Measurements from ENCODE around the gene DIP2C.
"Not testable (repeated sequence)": the region's sequence is repeated elsewhere in the genome, so short reads cannot be mapped to it uniquely, and the experiment has no call there.

DIP2C gene

DNA sequence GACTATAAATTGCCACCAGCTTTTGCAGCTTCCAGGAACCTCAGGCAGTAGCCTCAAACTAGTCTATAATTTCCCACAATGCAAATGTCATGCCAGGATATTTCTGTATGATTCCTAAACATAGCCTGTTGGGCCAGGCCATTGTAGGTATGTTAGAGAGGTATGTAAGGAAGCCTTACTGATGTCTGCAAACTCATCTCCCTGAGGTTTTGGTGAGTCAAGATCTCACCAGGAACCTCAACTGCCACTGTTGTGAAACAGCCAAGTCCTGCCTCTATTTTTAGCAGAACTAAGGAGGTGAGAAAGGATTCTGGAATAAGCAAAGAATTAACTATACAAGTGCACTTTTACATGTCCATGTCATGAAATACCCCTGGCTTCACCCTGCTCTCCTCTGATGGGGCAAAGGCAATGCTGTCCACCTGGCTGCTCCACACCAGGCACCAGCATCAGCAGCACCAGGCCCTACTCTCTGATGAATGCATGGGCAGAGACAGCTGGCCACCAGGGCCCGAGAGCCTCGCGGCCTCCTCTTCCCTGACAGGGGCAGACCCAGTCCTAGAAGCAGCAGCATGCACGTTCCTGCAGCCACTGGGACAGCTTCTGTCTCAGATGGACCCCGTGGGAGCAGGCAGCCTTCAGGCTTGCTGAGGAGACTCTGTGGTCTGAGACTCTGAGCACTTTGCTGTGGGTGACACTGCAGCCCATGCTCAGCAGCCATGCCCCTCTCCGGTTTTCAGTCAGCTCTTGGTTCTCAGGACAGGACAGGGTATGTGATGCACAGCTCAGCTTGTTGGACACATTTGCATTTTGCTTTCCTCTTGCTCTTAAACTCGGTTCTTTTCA, 407.0 kb downstream of the DIP2C start:
- DNase-seq: no peak

DNA sequence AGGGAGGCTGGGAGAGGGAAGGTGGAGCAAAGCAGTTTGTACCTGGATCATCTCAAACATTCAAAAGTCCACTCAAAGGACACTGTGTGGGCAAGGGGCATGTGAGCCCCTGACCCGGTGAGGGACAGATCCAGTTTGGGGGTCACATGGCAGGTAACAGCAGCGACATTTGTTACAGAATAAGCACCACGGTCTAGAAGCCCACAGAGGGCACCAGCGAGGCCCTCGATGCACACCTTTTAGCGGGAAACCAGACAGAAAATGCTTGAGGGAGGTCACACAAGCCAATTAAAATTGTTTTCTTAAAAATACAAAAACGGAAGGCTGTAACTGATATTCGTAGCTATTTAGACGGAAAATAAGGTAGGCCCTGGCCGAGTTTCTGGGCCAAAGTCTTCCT, 409.8 kb downstream of the DIP2C start:
- DNase-seq: no peak

DNA sequence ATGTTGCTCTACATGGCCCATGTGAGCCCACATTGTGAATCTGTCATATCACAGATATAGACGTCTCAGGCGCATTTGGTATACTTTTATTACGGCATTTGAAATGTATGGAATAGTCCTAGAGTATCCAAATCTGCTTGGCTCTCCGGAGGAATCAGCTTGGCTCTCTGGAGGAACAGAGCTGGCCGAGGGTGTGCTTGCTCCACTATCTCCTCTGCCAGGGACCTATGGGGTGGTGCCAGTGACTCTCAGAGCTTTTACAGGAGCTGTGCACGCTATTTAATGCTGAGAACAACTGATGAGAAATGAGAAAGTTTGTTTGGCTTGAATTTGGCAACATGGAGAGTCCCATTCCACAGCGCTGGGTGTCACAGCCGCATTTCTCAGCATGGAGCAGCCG, 410.2 kb downstream of the DIP2C start:
- DNase-seq: no peak

DNA sequence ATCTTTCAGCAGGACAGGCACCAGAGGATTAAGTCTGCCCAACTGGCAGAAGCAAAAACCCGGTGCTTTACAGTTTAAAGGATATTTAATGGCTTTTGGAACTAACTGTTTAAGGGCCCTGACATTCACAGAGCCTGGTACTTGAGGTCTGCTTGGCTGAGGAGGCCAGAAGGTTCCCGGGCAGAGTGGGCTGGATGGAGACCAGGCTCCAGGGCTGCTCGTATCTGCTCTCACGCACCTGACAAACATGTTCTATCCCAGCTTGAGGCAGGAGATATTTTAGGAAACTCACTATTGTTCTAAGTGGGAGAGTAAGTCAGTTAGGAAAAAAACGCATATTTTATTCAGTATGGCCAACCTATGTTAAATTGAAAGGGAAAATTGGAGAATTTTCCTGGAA, 410.8 kb downstream of the DIP2C start:
- DNase-seq: no peak

DNA sequence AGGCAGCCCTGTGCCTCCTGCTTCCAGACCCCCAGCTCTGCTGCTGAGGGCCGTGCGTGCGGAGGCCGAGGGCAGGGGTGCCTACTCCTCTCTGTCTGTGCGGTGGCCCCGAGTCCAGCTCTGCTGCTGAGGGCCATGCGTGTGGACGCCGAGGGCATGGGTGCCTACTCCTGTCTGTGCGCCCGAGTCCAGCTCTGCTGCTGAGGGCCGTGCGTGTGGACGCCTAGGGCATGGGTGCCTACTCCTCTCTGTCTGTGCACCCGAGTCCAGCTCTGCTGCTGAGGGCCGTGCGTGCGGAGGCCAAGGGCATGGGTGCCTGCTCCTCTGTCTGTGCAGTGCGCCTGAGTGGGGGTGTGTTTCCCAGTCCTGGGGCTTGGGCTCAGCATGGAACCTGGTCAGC, 411.5 kb downstream of the DIP2C start:
- DNase-seq: no peak

DNA sequence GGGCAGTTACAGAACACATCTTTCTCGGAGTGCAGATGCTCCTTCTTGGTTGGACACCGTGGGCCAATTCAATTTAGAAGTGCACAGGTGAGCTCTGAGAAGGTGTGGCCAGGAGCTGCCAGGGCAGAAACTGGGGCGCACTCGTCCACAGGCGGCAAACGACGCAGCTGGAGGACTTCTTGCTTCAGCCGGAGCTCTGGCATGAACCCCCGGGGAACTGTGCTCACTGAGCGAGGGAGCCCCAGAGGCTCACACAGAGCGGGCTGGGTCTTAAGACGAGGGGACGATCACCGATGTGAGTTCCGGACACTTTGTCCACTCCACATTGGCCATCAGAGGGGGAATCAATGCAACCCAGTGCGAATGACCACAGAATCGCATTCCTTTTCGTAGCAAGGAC, 413.8 kb downstream of the DIP2C start:
- DNase-seq: no peak

DNA sequence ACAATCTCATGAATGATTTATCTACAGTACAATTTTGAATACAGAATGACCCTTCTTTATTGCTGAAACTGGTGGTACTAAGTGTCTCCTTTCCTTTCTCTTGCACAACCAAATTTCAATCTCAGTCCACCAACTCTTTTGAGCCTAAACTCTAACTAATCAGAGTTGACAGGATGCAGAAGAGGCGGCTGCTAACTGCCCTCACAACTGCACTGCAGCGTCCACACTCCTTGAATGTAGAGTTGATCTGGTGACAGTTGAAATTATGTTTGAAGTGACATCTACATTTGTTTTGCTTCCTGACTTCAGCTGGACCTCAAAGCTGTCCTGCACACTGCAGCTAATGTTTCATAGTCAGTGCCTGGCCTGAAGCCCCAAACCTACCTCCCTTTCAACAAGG, 414.6 kb downstream of the DIP2C start:
- no peak for DNase-seq

DNA sequence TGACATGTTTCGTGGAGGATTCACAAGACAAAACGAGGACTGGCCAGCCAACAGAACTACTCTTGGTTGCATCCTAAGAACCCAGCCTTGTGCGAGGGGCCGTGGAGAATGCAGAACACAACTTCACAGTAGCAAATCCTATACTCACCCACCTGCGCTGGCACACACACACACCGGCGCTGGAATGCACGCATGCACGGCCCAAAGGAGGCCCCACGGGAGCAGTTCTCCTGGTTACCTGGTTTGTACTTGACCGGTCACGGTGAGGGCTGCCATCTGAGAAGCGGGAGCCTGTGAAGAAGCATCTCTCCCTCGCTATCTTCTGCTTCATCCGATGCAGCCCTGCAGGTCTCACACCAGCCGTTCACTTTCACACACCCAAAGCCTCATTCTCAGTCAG, 416.4 kb downstream of the DIP2C start:
- DNase-seq: no peak

DNA sequence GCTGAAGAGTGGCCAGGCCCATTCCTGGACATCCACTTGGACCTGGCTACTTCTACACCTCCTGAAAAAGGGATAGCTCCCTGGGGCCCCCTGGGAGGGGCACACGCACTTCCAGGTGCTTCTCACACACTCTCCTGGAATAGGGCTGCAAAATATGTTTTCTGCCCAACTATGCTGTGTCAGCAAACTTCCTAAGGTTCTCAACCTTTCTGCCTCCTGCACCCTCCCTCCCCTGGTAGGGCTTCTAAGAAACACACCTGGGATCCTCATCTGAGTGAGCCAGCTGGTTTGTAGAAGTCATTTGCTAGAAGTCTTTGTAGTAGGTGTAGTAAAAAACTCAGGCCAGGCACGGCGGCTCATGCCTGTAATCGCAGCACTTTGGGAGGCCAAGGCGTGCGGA, 417.7 kb downstream of the DIP2C start:
- DNase-seq: no peak

DNA sequence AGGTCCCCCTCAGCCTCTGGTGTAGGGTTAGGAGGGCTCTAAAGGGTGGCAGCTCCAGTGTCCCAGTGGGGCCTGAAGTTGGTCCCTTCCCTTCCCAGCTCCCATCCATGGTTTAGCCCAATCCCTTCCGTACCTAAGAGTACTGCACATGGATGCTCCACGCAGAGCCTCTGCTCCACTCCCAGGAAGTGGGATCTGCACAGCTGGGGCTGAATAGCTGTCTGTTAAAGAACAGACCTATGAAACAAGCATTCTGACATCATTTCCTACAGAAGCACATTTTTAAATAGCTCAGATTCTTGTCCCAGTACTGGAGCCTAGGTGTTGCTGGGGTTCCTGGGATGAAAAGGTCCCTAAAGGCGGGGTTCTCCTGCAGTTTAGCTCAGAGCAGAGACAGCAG, 418.3 kb downstream of the DIP2C start:
- DNase-seq: no peak

DNA sequence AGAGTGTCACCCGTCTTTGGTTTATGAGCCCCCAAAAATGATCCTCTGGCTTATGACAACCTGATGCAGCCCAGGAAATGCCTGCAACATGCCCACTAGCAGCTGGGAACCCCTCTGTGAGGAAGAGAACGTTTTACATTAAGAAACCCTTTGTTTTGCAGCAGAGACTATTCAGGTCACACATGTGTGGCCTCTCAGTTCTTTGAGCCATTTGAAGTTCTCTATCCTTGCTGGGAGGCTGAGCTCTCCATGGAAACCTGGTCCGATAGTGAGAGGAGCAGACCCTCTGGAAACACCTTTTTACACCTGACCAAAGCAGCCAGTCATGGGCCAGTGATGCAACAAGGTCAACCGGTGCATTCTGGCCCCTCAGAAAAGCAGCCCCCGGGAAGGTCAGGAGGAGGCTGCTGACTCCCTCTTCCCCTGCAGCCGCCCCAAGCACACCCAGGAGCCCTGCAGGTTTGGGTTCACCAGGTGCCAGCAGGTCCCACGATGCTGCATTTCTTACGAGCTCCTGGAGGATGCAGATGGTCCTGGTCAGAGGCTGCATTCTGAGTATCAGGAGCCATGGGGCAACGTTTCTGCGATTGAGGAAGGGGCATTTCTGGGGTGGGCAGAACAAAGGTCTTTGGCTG, 419.9 kb downstream of the DIP2C start:
- DNase-seq: no peak

DNA sequence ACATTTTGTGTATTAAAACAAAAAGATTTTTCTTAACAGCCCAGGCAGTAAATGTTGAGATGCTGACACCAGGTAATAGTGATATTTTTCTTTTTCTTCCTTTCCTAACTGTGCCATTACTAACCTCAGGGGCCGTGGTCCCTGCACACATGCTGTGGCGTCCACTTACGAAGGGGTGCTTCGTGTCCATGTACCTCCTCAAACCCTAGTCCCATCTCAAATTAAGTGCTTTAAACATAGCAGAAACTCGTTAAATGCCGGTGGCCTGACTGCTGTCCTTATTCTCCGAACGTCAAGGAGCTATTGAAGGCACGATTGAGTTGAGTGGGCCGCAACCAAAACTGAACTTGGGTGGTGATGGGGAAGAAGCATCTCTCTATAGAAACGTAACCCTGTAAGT, 421.8 kb downstream of the DIP2C start:
- no peak for DNase-seq

DNA sequence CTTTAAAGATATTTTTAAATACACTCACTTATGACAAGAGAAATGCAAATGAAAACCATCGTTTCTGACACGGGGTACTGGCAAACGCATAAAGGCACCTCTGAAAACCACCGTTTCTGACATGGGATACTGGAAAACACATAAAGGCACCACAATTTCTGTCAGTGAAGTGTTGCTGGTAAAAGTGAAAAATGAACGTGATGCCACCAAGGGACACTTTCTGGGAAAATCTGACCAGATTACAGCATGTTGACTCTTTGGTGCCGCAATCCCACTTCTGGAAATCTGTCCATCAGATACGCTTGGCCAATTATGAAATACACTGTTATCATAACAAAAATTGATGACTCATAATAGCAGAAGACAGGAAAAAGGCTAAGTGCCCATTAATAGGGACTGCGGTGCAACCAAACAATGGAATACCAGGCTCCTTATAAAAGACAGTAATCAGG, 422.5 kb downstream of the DIP2C start:
- no peak for DNase-seq

DNA sequence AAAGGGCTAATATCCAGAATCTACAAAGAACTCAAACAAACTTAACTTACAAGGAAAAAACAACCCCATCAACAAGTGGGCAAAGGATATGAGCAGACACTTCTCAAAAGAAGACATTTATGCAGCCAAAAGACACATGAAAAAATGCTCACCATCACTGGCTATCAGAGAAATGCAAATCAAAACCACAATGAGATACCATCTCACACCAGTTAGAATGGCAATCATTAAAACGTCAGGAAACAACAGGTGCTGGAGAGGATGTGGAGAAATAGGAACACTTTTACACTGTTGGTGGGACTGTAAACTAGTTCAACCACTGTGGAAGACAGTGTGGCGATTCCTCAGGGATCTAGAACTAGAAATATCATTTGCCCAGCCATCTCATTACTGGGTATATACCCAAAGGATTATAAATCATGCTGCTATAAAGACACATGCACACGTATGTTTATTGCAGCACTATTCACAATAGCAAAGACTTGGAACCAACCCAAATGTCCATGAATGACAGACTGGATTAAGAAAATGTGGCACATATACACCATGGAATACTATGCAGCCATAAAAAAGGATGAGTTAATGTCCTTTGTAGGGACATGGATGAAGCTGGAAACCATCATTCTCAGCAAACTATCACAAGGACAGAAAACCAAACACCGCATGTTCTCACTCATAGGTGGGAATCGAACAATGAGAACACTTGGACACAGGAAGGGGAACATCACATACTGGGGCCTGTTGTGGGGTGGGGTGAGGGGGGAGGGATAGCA, 423.5 kb downstream of the DIP2C start:
- DNase-seq: not testable (repeated sequence)

DNA sequence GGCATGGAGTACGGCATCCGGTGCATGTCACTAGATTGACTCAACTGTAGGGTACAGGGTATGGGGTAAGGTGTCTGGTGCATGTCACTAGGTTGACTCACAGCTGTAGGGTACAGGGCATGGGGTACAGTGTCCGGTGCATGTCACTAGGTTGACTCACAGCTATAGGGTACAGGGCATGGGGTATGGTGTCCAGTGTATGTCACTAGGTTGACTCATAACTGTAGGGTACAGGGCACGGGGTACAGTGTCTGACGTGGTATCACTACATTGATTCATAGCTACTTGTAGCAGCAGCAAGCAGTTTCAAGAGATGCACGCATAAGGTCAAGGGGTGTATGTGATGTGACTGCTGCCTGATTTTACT, 424.4 kb downstream of the DIP2C start:
- not testable (repeated sequence) for DNase-seq

DNA sequence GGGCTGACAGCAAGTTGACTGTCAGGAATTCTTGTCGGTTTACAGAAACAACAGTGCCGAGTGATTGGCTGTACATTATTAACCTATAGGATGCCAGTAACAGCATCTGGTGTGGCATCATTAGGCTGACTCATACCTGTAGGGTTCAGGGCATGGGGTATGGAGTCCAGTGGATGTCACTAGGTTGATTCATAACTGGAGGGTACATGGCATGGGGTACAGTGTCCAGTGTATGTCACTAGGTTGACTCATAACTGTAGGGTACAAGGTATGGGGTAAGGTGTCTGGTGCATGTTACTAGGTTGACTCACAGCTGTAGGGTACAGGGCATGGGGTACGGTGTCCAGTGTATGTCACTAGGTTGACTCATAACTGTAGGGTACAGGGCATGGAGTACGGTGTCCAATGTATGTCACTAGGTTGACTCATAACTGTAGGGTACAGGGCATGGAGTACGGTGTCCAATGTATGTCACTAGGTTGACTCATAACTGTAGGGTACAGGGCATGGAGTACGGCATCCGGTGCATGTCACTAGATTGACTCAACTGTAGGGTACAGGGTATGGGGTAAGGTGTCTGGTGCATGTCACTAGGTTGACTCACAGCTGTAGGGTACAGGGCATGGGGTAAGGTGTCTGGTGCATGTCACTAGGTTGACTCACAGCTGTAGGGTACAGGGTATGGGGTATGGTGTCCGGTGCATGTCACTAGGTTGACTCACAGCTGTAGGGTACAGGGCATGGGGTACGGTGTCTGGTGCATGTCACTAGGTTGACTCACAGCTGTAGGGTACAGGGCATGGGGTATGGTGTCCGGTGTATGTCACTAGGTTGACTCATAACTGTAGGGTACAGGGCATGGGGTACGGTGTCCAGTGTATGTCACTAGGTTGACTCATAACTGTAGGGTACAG, 425.1 kb downstream of the DIP2C start:
- DNase-seq: not testable (repeated sequence)

DNA sequence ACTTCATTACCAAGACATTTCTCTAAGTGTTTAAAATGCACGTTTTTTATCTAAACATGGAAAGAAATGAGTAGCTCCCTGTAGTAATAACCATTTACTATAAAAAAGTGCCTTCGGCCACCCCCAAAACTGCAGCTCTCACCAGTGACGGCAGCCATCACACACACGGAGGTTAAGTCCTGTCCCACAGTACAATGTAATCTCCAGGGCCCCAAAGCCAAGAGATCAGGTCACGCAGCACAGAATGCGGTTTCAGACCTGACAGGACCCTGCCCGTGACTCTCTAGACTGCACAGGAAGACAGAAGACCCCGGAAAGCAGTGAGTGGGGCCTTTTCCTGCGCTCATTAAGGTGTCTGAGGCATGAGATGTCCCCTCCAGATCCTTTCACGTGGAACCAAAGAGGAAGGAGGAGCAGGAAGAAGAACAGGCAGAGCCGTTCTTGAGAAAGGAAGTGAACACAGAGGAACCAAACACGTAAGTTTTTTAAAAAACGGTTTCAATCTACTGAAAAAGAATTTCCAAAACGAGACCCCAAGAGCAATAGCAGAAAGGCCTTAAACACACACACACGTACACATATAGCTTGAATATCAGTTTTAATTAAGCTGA, 428.5 kb downstream of the DIP2C start:
- no peak for DNase-seq

DNA sequence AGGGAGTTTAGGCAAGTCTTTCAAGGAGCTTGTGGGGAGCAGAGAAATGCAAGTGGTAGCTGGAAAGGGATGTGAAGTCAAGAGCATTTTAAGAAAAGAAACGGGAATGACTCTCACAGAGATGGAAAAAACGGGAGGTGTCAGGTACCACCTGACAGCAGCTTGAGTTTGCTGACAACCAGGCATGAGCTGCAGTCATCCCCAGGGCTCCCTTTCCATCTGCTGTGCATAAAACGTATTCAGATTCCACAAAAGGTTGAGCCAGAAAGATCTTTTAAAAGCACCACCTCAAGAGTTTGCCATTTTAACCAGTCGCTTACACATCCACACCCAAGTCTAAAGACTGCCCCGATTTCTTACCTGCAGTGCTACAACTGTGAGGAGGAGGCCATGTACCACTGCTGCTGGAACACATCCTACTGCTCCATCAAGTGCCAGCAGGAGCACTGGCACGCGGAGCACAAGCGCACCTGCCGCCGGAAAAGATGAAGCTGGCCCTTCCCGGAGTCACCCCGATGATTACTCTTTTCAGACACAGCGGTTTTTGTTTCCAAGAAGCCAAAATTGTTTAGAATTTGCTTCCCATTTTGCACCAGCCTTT, 437.4 kb downstream of the DIP2C start:
- DNase-seq: no peak

DNA sequence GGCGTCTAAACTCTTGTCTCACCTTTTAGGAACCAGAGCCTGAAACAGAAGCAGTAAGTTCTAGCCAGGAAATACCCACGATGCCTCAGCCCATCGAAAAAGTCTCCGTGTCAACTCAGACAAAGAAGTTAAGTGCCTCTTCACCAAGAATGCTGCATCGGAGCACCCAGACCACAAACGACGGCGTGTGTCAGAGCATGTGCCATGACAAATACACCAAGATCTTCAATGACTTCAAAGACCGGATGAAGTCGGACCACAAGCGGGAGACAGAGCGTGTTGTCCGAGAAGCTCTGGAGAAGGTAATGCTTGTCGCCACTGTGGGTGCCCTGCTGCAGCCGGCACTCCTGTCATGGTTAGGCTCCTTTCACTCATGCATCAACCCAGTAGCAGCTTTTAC, 441.2 kb downstream of the DIP2C start:
- no peak for DNase-seq

DNA sequence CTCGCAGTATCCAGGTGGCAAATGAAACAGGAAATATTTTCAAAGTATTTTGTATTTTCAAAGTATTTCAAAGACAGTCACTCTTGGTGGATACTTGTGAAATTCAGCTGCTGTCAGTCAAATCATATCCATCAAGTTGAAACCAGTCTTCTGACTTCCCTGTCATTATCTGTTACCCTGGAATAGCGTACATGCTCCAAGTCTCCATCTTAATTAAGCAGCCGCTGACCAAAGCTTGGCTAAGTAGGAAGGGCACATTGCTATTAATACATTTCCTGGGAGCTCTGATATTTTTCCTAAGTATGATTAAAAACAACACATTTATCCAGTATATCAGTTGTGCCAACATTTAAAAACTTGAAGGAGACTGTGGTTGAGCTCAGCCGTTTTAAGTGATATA, 442.0 kb downstream of the DIP2C start:
- DNase-seq: no peak

DNA sequence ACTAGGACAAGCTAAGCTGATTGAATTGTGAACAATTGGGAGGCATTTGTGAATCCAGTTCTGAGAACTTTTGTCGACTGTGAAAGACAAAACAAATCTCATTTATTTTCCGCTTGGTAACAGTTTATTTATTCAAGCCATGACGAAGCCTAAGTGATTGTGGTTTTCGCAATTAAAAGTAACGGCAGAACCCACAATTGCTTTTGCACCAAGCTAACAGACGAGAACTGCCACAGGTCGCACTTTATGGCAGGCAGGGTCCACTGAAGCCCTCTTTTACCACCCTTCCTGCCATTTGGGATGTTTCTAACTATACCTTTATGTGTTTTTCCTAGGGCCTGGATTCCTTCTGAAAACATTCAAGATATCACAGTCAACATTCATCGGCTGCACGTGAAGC, 443.0 kb downstream of the DIP2C start:
- DNase-seq: no peak

DNA sequence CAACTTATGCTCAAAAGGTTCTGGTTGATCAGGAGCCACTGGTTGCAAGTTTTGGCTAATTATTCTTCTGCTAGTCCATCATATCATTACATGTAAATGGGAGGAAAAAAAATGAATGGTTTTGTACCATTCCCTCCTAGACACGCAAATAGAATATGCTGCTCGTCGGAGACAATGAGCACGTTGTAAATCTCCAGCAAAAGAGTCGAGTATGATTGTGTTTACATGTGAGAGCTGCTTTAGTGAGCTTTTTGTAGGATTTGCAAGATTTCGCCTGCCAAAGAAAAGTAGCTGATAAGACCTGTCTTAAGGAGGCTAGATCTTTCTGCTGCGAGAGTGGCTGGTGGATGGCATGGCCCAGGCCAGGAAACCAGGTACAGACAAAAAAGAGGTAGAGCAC, 445.2 kb downstream of the DIP2C start:
- no peak for DNase-seq

Measured in activated T-cell treated with anti-CD3 and anti-CD28 coated beads for 4 hours (primary cell).